Astrocyte (in vitro differentiated cells and primary cell): ENCODE measurements around the gene NTN3.

ENCODE experiments used
- CTCF ChIP-seq: IDR thresholded peaks from 2 replicates; pipeline ENCODE4 v1.5.1; 2011; ENCODE audit warnings: low read depth, mild to moderate bottlenecking, inconsistent platforms, low read length, moderate library complexity; ENCODE audit not compliant: insufficient read depth
- EZH2 ChIP-seq: IDR thresholded peaks from 2 replicates; pipeline ENCODE4 v1.6.1; 2012; ENCODE audit warnings: mild to moderate bottlenecking, low read length, inconsistent platforms; ENCODE audit not compliant: insufficient read depth

- TF ChIP-seq CTCF (no peak), EZH2 (no peak)
Measured at GRCh38 chr16:2469399-2470233, 1.5 kb upstream of the NTN3 start.
